GM21390 (cell line): ENCODE measurements around the gene PIGO.

ENCODE experiments used
- ATAC-seq: cut with Tn5 transposase; IDR thresholded peaks from one replicate; pipeline ENCODE4 v1.9.1; 2021; ENCODE audit not compliant: unreplicated experiment

Gene PIGO

GRCh38 chr9:35107297-35108290 is 11.2 kb upstream of the PIGO start:
- ATAC-seq = no peak

DNA sequence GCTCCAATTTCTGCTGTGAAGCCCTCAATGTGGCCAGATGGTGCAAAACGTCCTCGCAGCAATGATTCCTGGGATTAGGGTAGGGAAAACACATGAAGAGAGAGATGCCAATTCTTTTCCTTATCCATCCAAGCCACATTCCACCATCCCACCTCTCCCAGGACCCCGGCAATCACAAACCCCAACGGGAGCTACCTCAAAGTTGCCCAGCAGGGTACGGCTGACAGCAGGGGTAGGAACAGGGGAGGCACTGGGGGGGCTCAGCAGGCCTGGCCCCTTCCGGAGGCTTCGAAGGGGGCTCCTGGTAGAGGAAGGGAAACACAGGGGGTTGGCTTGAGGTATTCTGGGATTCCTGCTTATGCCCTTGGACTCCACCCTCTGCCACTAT is 9.9 kb upstream of the PIGO start:
- no peak for ATAC-seq

GRCh38 chr9:35105571-35106342 is 9.4 kb upstream of the PIGO start:
- no peak for ATAC-seq

DNA sequence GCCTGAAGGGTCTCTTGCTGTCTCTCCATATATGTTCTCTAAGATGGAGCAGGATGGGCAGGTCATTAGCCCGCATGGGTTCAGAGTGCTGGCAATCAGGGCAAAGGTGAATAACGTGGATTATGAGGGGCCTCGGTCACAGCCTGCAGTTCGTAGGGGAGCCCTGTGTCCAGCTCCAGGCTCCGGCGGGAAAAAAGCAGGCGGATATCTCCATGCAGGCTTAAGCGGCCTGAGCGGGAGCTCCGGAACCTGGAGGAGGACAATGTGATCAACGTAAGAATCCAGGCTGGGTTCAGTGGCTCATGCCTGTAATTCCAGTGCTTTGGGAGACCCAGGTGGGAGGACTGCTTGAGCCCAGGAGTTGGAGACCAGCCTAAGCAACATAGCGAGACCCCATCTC is 8.7 kb upstream of the PIGO start:
- ATAC-seq = no peak

DNA sequence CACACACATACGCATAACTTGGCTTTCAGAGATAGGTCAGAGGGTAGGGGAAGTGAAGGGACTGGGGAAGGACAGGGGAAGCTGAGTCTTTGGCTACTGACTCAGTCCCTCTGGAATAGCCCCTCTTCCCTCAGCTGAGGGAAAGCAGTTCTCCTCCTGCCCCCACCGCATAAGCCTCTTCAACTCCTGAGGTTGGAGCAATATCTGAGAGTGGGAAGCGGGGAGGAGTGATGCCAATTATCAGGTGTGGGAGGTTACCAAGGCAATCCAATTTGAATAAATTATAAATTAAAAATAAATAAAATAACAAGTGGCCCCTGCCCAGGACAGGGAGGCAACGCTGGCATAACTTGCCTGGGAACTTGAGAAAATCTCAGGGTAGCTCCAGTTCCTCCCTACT is 8.2 kb upstream of the PIGO start:
- no peak for ATAC-seq

DNA sequence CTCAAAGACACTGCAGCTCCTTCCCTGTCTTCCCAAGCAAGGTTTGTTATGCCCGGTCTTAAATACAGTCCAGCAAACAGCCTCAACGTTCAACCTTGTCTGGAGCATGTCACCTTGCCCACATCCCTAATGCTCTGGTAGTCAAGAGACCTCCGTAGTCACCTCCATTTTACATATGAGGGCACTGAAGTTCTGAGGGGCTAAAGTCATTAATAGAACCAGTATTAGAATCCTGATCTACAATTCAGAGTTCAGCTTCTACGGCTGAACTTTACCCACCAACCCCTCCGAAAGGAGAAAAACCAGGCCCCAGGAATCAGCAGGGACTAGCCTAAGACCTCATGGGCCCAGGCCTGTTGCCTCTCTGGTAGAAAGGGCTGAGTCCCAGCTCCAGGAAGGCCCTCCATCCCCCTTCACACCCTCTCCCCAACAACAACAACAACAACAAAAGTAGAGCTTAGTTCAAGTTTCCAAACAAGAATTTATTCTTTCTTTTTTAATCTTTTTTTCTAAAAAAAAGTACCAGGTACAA is 7.3 kb upstream of the PIGO start:
- no peak for ATAC-seq

GRCh38 chr9:35102769-35103659 is 6.6 kb upstream of the PIGO start, which contains the start of gene STOML2:
TSS of gene STOML2 (minus strand) at chr9:35103131. CDS start at chr9:35103094, 37 bp downstream.
- peak; percentile 93 for ATAC-seq

- no peak for ATAC-seq
These were observed 6.0 kb upstream of the PIGO start for GRCh38 chr9:35102465-35102768.

GRCh38 chr9:35097573-35097972 is 1.2 kb upstream of the PIGO start:
- ATAC-seq = no peak

DNA sequence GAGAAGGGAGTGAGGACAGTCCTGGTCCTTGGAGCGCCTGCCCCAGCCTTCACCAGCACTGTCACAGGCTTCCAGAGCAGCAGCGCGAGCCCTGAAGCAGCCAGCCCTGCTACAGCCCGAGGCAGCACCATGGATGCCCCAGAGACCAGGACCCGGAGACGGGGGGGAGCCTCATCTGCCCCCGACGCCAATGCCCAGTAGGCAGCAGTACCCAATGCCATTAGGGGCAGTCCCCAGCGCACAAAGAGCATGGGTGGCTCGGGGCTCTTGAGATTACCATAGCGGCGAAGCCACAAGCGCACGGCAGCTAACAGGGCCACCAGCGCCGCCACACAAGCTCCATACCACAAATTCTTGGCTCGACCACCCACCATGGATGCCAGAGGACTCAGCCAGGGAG is 4.9 kb downstream of the PIGO start:
- no peak for ATAC-seq

DNA sequence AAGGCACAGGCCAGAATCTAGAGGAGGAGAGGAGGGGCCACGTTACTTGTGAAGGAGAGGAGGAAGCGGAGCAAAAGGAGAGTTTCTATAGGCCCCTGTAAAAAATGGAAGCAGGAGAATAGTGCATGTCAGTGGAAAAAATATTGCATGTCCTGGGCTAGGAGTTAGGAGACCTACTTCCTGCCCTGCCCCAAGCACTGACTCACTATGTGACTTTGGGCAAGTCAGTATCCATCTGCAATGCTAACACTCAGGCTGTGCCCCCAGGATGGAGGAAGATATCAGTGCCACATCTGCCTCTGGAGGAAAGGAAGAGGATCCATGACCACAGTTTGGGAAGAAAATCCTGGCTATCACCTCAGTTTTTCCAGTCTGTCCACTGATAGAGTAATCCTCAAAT is 7.0 kb downstream of the PIGO start:
- no peak for ATAC-seq

DNA sequence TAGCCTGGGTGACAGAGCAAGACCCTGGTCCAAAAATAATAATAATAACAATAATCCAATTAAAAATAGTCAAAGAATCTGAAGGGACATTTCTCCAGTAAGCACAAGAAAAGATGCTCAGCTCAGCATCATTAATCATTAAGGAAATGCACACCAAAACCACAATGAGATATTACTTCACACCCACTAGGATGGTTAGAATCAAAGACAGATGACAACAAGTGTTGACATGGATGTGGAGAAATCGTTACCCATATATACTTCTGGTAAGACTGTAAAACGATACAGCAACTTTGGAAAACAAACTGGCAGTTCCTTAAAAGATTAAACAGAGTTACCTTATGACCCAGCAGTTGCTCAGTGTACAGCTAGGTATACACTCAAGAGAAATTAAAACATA is 11.3 kb downstream of the PIGO start:
- no peak for ATAC-seq

- ATAC-seq = peak; percentile 89
These were observed 16.7 kb downstream of the PIGO start, which contains the start of gene FANCG for GRCh38 chr9:35079426-35080341. TSS of gene FANCG (minus strand) at chr9:35079942. CDS start at chr9:35079524, 418 bp downstream.

DNA sequence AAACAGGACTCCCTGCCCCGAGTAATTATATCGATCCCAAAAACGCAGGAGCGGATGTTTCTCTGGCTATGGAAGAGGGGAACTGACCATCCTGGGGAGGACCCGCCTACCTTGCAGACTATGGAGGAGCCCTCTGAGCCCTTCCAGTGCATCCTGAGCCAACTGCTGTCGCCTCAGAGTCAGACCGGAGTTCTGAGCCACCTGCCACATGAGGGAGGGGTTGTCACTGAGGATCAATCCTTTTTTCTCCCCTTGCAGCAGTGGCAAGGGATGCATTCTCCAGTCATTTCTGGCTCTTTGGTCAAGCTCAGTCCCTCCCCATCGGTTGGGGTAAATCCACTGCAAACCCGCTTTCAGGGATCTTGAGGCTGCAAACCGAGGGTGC is 17.4 kb downstream of the PIGO start:
- ATAC-seq = no peak

GRCh38 chr9:35078066-35078465 is 18.3 kb downstream of the PIGO start:
- ATAC-seq = no peak

GRCh38 chr9:35076848-35077247 is 19.5 kb downstream of the PIGO start:
- ATAC-seq = no peak

- ATAC-seq = no peak
These were observed 21.0 kb downstream of the PIGO start for GRCh38 chr9:35075358-35075757.

DNA sequence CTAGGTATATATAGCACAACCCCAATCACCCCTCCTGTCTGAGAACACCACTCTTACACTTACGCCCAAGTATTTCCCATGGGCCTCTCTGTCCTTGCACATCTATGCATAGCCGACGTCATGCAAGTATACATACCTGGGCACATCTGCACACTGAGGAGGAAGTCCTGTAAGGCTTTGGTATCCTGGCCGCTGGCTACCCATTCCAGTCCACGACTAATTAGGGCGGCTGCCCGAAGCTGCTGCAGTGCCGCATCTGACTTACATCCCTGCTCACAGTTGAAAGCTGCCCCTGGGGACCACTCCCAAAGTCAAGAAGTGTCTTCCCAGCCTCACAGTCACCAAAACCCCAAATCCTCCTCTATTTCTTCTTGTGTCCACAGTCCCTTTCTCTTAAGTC is 21.6 kb downstream of the PIGO start:
- ATAC-seq = no peak

DNA sequence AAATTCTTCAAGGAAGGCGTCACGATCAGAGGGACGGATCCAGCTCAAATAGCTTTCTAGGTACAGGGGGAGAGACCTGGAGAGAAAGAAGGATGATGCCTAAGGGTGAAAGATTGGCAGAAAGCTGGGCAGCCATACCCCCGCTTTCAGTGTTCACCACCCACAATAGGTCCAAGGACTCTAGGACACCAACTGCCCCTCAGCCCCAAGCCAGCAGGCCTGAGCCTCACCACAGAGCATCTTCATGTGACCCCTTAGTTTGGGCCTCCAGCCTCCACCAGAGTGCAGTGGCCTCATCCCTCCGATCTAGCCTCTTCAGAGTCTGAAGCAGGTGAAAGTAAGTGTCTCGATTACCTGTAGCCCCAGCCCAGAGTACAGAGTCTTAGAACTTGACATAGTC is 22.2 kb downstream of the PIGO start:
- no peak for ATAC-seq

GRCh38 chr9:35073279-35073612 is 23.1 kb downstream of the PIGO start:
- ATAC-seq = no peak
